HepG2 (cell line): ENCODE data around the gene NUP93. TPM values are rescaled to one million over a fixed set of nuclear protein-coding genes. Genes with fewer than 3 reads are reported as not detected.
"Not testable (repeated sequence)": the region's sequence is repeated elsewhere in the genome, so short reads cannot be mapped to it uniquely, and the experiment has no call there.

Source experiments
- ATAC-seq: fragments of 200-7000 bp; cut with Tn5 transposase; 3 replicates; pipeline ENCODE4 v1.9.1; 2020; ENCODE audit warnings: mild to moderate bottlenecking, moderate library complexity
- BruUV-seq: library from RNA; stranded (reverse); fragments of 400-500 nt; replicated peaks from 2 replicates; lab custom pipeline; 2021; lab: Mats Ljungman, UMichigan
- CTCF ChIA-PET: fragments of 300-600 bp; formaldehyde crosslinking; extraction: SDS; loops from one replicate; lab custom pipeline; 2021; ENCODE audit warnings: low total read pairs, inconsistent platforms, low intra/inter-chr PET ratio; lab: Yijun Ruan, JAX
- POLR2A ChIA-PET: fragments of 350-600 bp; sonication (Branson Sonifier 250); formaldehyde crosslinking; loops from one replicate; lab custom pipeline; 2020; ENCODE audit warnings: antibody characterized with exemption, inconsistent platforms; lab: Yijun Ruan, JAX
- DNase-seq: peaks from one replicate; pipeline ENCODE4 v3.0.0-alpha.2; 2015; ENCODE audit warnings: low spot score
- FAIRE-seq: peaks from 3 replicates; lab custom pipeline; 2011; peaks lifted over from hg19 to GRCh38; lab: Jason Lieb, UNC
- H2AFZ ChIP-seq: one replicate; pipeline ENCODE4 v1.6.1; 2011; ENCODE audit warnings: low read length, inconsistent platforms
- H3K27ac ChIP-seq: fragments of 300-600 bp; 3 replicates; pipeline ENCODE4 v1.8.0; 2011; ENCODE audit warnings: mixed run types, mild to moderate bottlenecking, mixed read lengths, low read length, inconsistent platforms; ENCODE audit not compliant: insufficient read depth; ENCODE audit errors: extremely low read length
- H3K27me3 ChIP-seq, 2 experiments: fragments of 200-600 bp in 1 of 2; 2 replicates in 1 of 2; 3 replicates in 1 of 2; pipeline versions ENCODE4 v1.6.0 to v1.8.0; 2011; ENCODE audit warnings: low read length in 2 of 2, mild to moderate bottlenecking in 2 of 2, moderate library complexity in 2 of 2, inconsistent platforms in 1 of 2; ENCODE audit not compliant: insufficient read depth in 2 of 2, control insufficient read depth in 1 of 2
- H3K36me3 ChIP-seq, 2 experiments: fragments of 200-600 bp in 1 of 2; replicated peaks in 1 of 2; 2 replicates in 1 of 2; 3 replicates in 1 of 2; pipeline versions ENCODE4 v1.5.1 to v1.8.0; 2011; ENCODE audit warnings: low read length in 2 of 2, inconsistent platforms in 1 of 2; ENCODE audit not compliant: insufficient read depth in 2 of 2, control insufficient read depth in 1 of 2
- H3K4me1 ChIP-seq: 2 replicates; pipeline ENCODE4 v1.5.1; 2012; ENCODE audit warnings: low read length, inconsistent platforms; ENCODE audit not compliant: insufficient read depth
- H3K4me2 ChIP-seq: 2 replicates; pipeline ENCODE4 v1.6.0; 2011; ENCODE audit warnings: low read depth, low read length, inconsistent platforms
- H3K4me3 ChIP-seq, 3 experiments: fragments of 200-600 bp in 1 of 3; sonication (generic), shearing (Covaris generic) in 1 of 3; replicated peaks in 1 of 3; 2 replicates each; pipeline ENCODE4 v1.5.1; 2011 to 2016; ENCODE audit warnings: low read length in 3 of 3, inconsistent platforms in 2 of 3, low read depth in 2 of 3, mild to moderate bottlenecking in 2 of 3, control low read depth in 1 of 3, mixed read lengths in 1 of 3; ENCODE audit not compliant: insufficient read depth in 1 of 3
- H3K79me2 ChIP-seq: one replicate; pipeline ENCODE4 v1.6.1; 2011; ENCODE audit warnings: low read length, inconsistent platforms; ENCODE audit not compliant: insufficient read depth
- H3K9ac ChIP-seq: 2 replicates; pipeline ENCODE4 v1.6.0; 2011; ENCODE audit warnings: mild to moderate bottlenecking, low read depth, low read length, inconsistent platforms; ENCODE audit not compliant: insufficient read depth
- H3K9me3 ChIP-seq: 2 replicates; pipeline ENCODE4 v1.5.1; 2012; ENCODE audit warnings: mild to moderate bottlenecking, low read length
- H4K20me1 ChIP-seq: 2 replicates; pipeline ENCODE4 v1.6.0; 2011; ENCODE audit warnings: inconsistent platforms, mild to moderate bottlenecking, low read length, moderate library complexity; ENCODE audit not compliant: insufficient read depth
- ZNF563 ChIP-seq: sonication (generic); formaldehyde crosslinking; IDR thresholded peaks from 2 replicates; pipeline ENCODE4 v1.8.0; 2022; ENCODE audit warnings: mild to moderate bottlenecking, moderate library complexity, missing genetic modification reagents
- WGBS: methylation state at CpG from one replicate; pipeline ENCODE4 v1.1.6; 2017; ENCODE audit warnings: low lambda C conversion rate; 5-methylcytosine and 5-hydroxymethylcytosine counted together
- in situ Hi-C: cut with HindIII; loops from 2 replicates; pipeline ENCODE4 v1.10.0; 2017; ENCODE audit warnings: low pct_unique_long_range_greater_than_20kb; ENCODE audit not compliant: extremely low pct_ligation_motif_present
- intact Hi-C: fragments of 100-400 bp; cut with micrococcal nuclease; formaldehyde crosslinking; loops from one replicate; pipeline ENCODE4 v1.10.0; 2022; ENCODE audit not compliant: unreplicated experiment
- polyA plus RNA-seq, 8 experiments: library from polyadenylated mRNA; depleted of rRNA in 3 of 8; stranded (reverse) in 7 of 8; unstranded in 1 of 8; fragments of >200 nt; fragmentation: Illumina TruSeq in 4 of 8; extraction: Trizol in 4 of 8; gene quantifications; 2 replicates each; pipeline versions ENCODE4 v1.2.1 to v1.2.3, GENCODE V29; 2011 to 2016; ENCODE audit warnings: low read depth in 4 of 8, missing spikeins in 1 of 8, mixed read lengths in 1 of 8; ENCODE audit not compliant: insufficient read depth in 1 of 8
- total RNA-seq, 5 experiments: library from RNA; depleted of rRNA; stranded (reverse); fragments of >200 nt; fragmentation: Illumina TruSeq; extraction: Trizol; gene quantifications; 2 replicates each; pipeline ENCODE4 v1.2.3, GENCODE V29; 2016; ENCODE audit warnings: low read depth in 1 of 5
- TF ChIP-seq, protein P1 (sequence below): sonication (generic); formaldehyde crosslinking; IDR thresholded peaks from 2 replicates; pipeline ENCODE4 v1.8.0; 2022; ENCODE audit warnings: missing genetic modification reagents, mild to moderate bottlenecking, borderline replicate concordance
- TF ChIP-seq, protein P2 (sequence below), 2 experiments: sonication (generic) in 1 of 2; formaldehyde crosslinking in 1 of 2; IDR thresholded peaks; 2 replicates each; pipeline versions ENCODE4 v1.4.0 to v1.6.1; 2018 to 2020; ENCODE audit warnings: missing genetic modification reagents in 2 of 2, borderline replicate concordance in 1 of 2, low read depth in 1 of 2, mild to moderate bottlenecking in 1 of 2, missing biosample characterization in 1 of 2

NUP93 gene
- total and polyA plus RNA-seq, 2 of the 13 experiments (the other 11 are each of a cell fraction or from before 2014, with no cell fraction given) = 58.5 to 140 TPM

DNA sequence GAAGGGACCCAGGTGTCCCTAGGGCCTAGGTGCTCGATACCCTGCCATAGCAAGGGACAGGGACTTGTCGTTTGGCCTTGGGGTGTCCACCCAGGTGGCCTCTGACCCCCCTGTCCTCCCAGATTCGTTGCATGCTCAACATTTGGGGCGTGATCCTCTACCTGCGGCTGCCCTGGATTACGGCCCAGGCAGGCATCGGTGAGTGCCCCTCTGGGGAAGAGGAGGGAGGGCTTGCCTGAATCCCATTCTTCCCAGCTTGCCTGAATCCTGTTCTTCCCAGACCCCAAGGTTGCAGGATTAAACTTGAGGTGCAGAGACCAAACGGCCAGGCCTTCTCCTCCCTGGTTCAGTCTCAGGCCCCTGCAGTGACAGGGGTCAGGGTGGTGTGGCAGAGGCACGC, 138.2 kb downstream of the NUP93 start (continued):
- TF ChIP-seq, protein P1, sequence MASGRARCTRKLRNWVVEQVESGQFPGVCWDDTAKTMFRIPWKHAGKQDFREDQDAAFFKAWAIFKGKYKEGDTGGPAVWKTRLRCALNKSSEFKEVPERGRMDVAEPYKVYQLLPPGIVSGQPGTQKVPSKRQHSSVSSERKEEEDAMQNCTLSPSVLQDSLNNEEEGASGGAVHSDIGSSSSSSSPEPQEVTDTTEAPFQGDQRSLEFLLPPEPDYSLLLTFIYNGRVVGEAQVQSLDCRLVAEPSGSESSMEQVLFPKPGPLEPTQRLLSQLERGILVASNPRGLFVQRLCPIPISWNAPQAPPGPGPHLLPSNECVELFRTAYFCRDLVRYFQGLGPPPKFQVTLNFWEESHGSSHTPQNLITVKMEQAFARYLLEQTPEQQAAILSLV (CRISPR knock-in tag) = 0 out of 2 replicates have a peak, but pooled peaks have one; percentile 58
- TF ChIP-seq ZNF563 (CRISPR knock-in tag) = no peak
- TF ChIP-seq, all 625 proteins: peak for 6

DNA sequence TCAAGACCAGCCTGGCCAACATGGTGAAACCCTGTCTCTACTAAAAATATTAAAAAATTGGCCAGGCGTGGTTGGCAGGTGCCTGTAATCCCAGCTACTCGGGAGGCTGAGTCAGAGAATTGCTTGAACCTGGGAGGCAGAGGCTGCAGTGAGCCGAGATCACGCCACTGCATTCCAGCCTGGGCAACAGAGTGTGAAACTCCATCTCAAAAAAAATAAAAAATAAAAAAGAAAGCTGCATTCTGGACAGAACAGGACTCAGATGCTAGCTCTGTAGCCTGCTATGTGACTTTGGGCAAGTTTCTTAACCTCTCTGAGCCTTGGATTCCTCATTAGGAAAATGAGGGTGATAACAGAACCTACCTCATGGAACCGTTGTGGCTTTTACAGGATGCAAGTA, 138.8 kb downstream of the NUP93 start:
- 77% methylated on average over 5 of the region's 5 CpGs for WGBS
- H3K9ac ChIP-seq, H3K27me3 ChIP-seq, H3K4me3 ChIP-seq, H3K4me2 ChIP-seq, H3K27ac ChIP-seq, DNase-seq, H3K36me3 ChIP-seq, H3K79me2 ChIP-seq, H3K9me3 ChIP-seq, H2AFZ ChIP-seq, FAIRE-seq, ATAC-seq, H4K20me1 ChIP-seq, BruUV-seq: not testable (repeated sequence)
- ChIA-PET CTCF (interaction anchor here (0.7 to 2.4 kb wide), 3 partner anchors 12 to 80 kb away, joined by 3 to 27 read pairs (median 6); no protein-coding TSS in a partner anchor), POLR2A (interaction anchor here (1.6 to 2.4 kb wide), 2 partner anchors 54 to 63 kb away, joined by 3 to 11 read pairs; partner anchors contain the start of gene HERPUD1)
- H3K4me1 ChIP-seq = peaks cover 45% of the 10 kb centered on the region
- TF ChIP-seq, protein P2, sequence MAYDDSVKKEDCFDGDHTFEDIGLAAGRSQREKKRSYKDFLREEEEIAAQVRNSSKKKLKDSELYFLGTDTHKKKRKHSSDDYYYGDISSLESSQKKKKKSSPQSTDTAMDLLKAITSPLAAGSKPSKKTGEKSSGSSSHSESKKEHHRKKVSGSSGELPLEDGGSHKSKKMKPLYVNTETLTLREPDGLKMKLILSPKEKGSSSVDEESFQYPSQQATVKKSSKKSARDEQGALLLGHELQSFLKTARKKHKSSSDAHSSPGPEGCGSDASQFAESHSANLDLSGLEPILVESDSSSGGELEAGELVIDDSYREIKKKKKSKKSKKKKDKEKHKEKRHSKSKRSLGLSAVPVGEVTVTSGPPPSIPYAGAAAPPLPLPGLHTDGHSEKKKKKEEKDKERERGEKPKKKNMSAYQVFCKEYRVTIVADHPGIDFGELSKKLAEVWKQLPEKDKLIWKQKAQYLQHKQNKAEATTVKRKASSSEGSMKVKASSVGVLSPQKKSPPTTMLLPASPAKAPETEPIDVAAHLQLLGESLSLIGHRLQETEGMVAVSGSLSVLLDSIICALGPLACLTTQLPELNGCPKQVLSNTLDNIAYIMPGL (CRISPR knock-in tag; IDR thresholded peaks at IDR 0.05; ENCODE audit: borderline replicate concordance in 1 of 2, low read depth in 1 of 2) = 0 out of 4 replicates have a peak, but pooled peaks of 1 of the 2 experiments have one; percentile 7
- in situ Hi-C loops (loop anchor here (5.0 kb wide), 2 partner anchors 76 to 84 kb away; no protein-coding TSS in a partner anchor), intact Hi-C loops (loop anchor here (1.0 to 10.0 kb wide), 2 partner anchors 75 to 264 kb away; partner anchors contain the start of gene MT2A)
